ENCODE results near the gene COBLL1. TPM values are rescaled to one million over a fixed set of nuclear protein-coding genes. Genes with fewer than 3 reads are reported as not detected.

COBLL1 gene
- total and polyA plus RNA-seq, 2 of the 4 experiments (the other 2 are of a cell fraction): 0.79 to 1.1 TPM

DNA sequence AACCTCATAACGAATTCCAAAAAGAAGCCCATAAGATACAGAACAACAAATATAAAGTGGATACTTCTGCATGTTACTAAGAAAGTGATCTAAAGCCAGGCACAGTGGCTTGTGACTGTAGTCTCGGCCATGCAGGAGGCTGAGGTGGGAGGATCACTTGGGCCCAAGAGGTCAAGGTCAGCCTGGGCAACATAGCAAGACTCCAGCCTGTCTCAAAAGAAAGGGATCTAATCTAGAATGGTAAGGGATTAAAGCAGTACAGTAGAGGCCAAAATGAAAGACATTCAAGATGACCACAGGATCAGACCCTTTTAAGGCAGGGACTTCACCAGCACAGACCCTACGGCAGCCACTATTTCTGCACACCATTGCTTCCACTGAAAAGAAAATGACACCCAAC is 3.8 kb downstream of the COBLL1 start:
- no TSS peak for BruUV-seq (replicated peaks)
- Histone ChIP-seq H3K18ac (ENCODE audit: low read depth, low read length) (no peak overlapping the region), H3K4me2 (ENCODE audit: low read depth, low read length) (no peak overlapping the region), H4K91ac (ENCODE audit: insufficient read depth, low read depth, low read length) (no peak overlapping the region), H2AFZ (replicated peaks; ENCODE audit: low read length, poor library complexity) (no peak overlapping the region), H3K56ac (ENCODE audit: extremely low read depth, insufficient read depth, low read length) (no peak overlapping the region), H2BK120ac (ENCODE audit: low read depth, low read length) (no peak overlapping the region), H2BK5ac (ENCODE audit: low read depth, low read length, poor library complexity, severe bottlenecking) (no peak overlapping the region), H3K9me3 (ENCODE audit: control insufficient read depth, insufficient read depth, low read length) (no peaks in the 10 kb centered on the region), H3K36me3 (ENCODE audit: control insufficient read depth, insufficient read depth, low read length) (no peaks in the 10 kb centered on the region), H4K20me1 (ENCODE audit: insufficient read depth, low read length) (no peaks in the 10 kb centered on the region), H2BK20ac (ENCODE audit: low read depth, low read length) (no peak overlapping the region), H3K4me3 (ENCODE audit: insufficient read depth, low read depth, low read length) (no peak overlapping the region), H3K9me1 (ENCODE audit: insufficient read depth, low read length) (0 out of 2 replicates have a peak, but pooled peaks cover 2% of the 10 kb centered on the region), H3K79me1 (ENCODE audit: low read depth in 1 of 2, low read length in 2 of 2) (no peaks in the 10 kb centered on the region), H3K27ac (ENCODE audit: insufficient read depth, low read length) (no peak overlapping the region), H2BK15ac (ENCODE audit: low read depth, low read length) (no peak overlapping the region), H3K9ac (ENCODE audit: low read depth, low read length) (no peak overlapping the region), H3K23ac (ENCODE audit: low read depth, low read length) (no peak overlapping the region), H4K5ac (ENCODE audit: low read depth, low read length) (no peak overlapping the region), H4K8ac (ENCODE audit: low read depth in 2 of 2, low read length in 2 of 2) (no peak overlapping the region), H3K4ac (ENCODE audit: low read depth, low read length) (no peak overlapping the region), H3K27me3 (ENCODE audit: control insufficient read depth, insufficient read depth, low read length) (peaks cover 6% of the 10 kb centered on the region), H2AK5ac (ENCODE audit: low read depth, low read length) (no peak overlapping the region), H3K14ac (replicated peaks; ENCODE audit: low read depth, low read length) (no peak overlapping the region), H2AK9ac (replicated peaks; ENCODE audit: low read depth, low read length, poor library complexity) (no peak overlapping the region), H3K4me1 (ENCODE audit: control insufficient read depth, insufficient read depth, low read length) (no peaks in the 10 kb centered on the region)
- DNase-seq (no peak), ATAC-seq (ENCODE audit: low read depth) (no peak)
- ChIA-PET CTCF (no interaction called here), POLR2A (ENCODE audit: unreplicated experiment) (no interaction called here)
- dilution Hi-C loops (cut with HindIII; ENCODE audit: low sequenced_read_pairs, unreplicated experiment) (no loop called here), in situ Hi-C loops (cut with MboI; ENCODE audit: low sequenced_read_pairs) (no loop called here), intact Hi-C loops (cut with micrococcal nuclease) (no loop called here)
- WGBS, 2 experiments (ENCODE audit: extremely low coverage in 2 of 2, insufficient read length in 1 of 2): 40% methylated on average over 1 of the region's 3 CpGs; no CpG with 5 or more reads in 1 of the 2 experiments
- TF ChIP-seq MAZ (IDR thresholded peaks at IDR 0.05; ENCODE audit: borderline replicate concordance, low read depth, low read length) (no peak), POLR2A (IDR thresholded peaks at IDR 0.05; ENCODE audit: low read depth, low read length) (no peak)
- TF ChIP-seq, protein P1, sequence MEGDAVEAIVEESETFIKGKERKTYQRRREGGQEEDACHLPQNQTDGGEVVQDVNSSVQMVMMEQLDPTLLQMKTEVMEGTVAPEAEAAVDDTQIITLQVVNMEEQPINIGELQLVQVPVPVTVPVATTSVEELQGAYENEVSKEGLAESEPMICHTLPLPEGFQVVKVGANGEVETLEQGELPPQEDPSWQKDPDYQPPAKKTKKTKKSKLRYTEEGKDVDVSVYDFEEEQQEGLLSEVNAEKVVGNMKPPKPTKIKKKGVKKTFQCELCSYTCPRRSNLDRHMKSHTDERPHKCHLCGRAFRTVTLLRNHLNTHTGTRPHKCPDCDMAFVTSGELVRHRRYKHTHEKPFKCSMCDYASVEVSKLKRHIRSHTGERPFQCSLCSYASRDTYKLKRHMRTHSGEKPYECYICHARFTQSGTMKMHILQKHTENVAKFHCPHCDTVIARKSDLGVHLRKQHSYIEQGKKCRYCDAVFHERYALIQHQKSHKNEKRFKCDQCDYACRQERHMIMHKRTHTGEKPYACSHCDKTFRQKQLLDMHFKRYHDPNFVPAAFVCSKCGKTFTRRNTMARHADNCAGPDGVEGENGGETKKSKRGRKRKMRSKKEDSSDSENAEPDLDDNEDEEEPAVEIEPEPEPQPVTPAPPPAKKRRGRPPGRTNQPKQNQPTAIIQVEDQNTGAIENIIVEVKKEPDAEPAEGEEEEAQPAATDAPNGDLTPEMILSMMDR (conservative IDR thresholded peaks at IDR 0.05; ENCODE audit: low read depth, low read length): no peak
